ENCODE results near the gene WWOX. TPM values are rescaled to one million over a fixed set of nuclear protein-coding genes. Genes with fewer than 3 reads are reported as not detected.

The WWOX gene
- total and polyA plus RNA-seq, 2 of the 4 experiments (the other 2 are of a cell fraction) = 2.7 to 5.4 TPM

DNA sequence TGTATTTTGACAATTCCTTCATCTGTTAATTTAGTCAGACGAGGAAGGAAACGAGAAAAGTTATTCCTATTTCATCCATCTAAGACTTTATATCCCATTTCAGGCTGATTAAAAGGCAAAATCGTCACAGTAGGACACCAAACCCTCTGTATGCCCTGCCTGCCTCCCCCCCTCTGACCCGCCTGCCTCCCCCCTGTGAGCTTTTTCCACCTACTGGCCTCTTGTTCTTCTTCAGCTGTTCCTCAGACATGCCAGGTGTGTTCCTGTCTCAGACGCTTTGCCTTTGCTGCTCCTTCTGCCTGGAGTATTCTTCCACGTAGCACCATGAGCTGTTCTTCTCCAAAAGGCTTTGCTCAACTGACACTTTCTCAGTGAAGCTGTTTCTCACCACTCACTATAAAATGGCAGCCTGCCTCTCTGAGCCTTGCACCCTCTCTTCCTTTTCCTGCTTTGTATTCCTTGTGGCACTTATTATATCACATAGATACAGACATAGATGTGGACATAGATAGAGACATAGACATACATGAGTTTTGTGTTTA lies 777.7 kb downstream of the WWOX start:
- dilution Hi-C loops (cut with HindIII; ENCODE audit: low sequenced_read_pairs, unreplicated experiment) (no loop called here), in situ Hi-C loops (cut with MboI; ENCODE audit: low sequenced_read_pairs) (no loop called here), intact Hi-C loops (cut with micrococcal nuclease) (no loop called here)
- Histone ChIP-seq H4K20me1 (ENCODE audit: insufficient read depth, low read length) (no peaks in the 10 kb centered on the region), H3K79me1 (ENCODE audit: low read depth in 1 of 2, low read length in 2 of 2) (no peaks in the 10 kb centered on the region), H3K36me3 (ENCODE audit: control insufficient read depth, insufficient read depth, low read length) (no peaks in the 10 kb centered on the region), H3K9me1 (ENCODE audit: insufficient read depth, low read length) (no peaks in the 10 kb centered on the region), H3K9me3 (ENCODE audit: control insufficient read depth, insufficient read depth, low read length) (peaks cover 15% of the 10 kb centered on the region), H3K27me3 (ENCODE audit: control insufficient read depth, insufficient read depth, low read length) (no peaks in the 10 kb centered on the region), H4K5ac (ENCODE audit: low read depth, low read length) (no peak overlapping the region), H2BK15ac (ENCODE audit: low read depth, low read length) (no peak overlapping the region), H2BK5ac (ENCODE audit: low read depth, low read length, poor library complexity, severe bottlenecking) (no peak overlapping the region), H3K27ac (ENCODE audit: insufficient read depth, low read length) (no peak overlapping the region), H3K4me1 (ENCODE audit: control insufficient read depth, insufficient read depth, low read length) (no peaks in the 10 kb centered on the region), H3K4me3 (ENCODE audit: insufficient read depth, low read depth, low read length) (no peak overlapping the region), H2AFZ (replicated peaks; ENCODE audit: low read length, poor library complexity) (no peak overlapping the region), H3K23ac (ENCODE audit: low read depth, low read length) (no peak overlapping the region), H2AK5ac (ENCODE audit: low read depth, low read length) (no peak overlapping the region), H3K4me2 (ENCODE audit: low read depth, low read length) (no peak overlapping the region), H3K4ac (ENCODE audit: low read depth, low read length) (no peak overlapping the region), H2AK9ac (replicated peaks; ENCODE audit: low read depth, low read length, poor library complexity) (no peak overlapping the region), H4K8ac (ENCODE audit: low read depth in 2 of 2, low read length in 2 of 2) (no peak overlapping the region), H3K56ac (ENCODE audit: extremely low read depth, insufficient read depth, low read length) (no peak overlapping the region), H2BK120ac (ENCODE audit: low read depth, low read length) (no peak overlapping the region), H2BK20ac (ENCODE audit: low read depth, low read length) (no peak overlapping the region), H3K9ac (ENCODE audit: low read depth, low read length) (no peak overlapping the region), H3K14ac (replicated peaks; ENCODE audit: low read depth, low read length) (no peak overlapping the region), H4K91ac (ENCODE audit: insufficient read depth, low read depth, low read length) (no peak overlapping the region), H3K18ac (ENCODE audit: low read depth, low read length) (no peak overlapping the region)
- no TSS peak for BruUV-seq (replicated peaks)
- WGBS, 2 experiments (ENCODE audit: extremely low coverage in 2 of 2, insufficient read length in 1 of 2) = 13% methylated on average over 3 of the region's 6 CpGs; no CpG with 5 or more reads in 1 of the 2 experiments
- ChIA-PET CTCF (no interaction called here), POLR2A (ENCODE audit: unreplicated experiment) (no interaction called here)
- DNase-seq (no peak), ATAC-seq (ENCODE audit: low read depth) (no peak)
- TF ChIP-seq CEBPB (IDR thresholded peaks at IDR 0.05; ENCODE audit: low read depth, low read length) (no peak), RFX5 (IDR thresholded peaks at IDR 0.05; ENCODE audit: low read depth, low read length) (no peak), MXI1 (IDR thresholded peaks at IDR 0.05; ENCODE audit: borderline replicate concordance, low read depth, low read length) (no peak), MAFK (IDR thresholded peaks at IDR 0.05; ENCODE audit: low read depth, low read length) (no peak), FOS (IDR thresholded peaks at IDR 0.05; ENCODE audit: low read depth, low read length) (no peak), SMC3 (IDR thresholded peaks at IDR 0.05; ENCODE audit: low read depth, low read length) (no peak), MAZ (IDR thresholded peaks at IDR 0.05; ENCODE audit: borderline replicate concordance, low read depth, low read length) (no peak)
- TF ChIP-seq, protein P1, sequence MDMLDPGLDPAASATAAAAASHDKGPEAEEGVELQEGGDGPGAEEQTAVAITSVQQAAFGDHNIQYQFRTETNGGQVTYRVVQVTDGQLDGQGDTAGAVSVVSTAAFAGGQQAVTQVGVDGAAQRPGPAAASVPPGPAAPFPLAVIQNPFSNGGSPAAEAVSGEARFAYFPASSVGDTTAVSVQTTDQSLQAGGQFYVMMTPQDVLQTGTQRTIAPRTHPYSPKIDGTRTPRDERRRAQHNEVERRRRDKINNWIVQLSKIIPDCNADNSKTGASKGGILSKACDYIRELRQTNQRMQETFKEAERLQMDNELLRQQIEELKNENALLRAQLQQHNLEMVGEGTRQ (IDR thresholded peaks at IDR 0.05; ENCODE audit: low read depth, low read length) = no peak
